Heart right ventricle (tissue), 16 donors: Measurements from ENCODE around the gene PTGS1. TPM values are rescaled to one million over a fixed set of nuclear protein-coding genes. Genes with fewer than 3 reads are reported as not detected.

Experiments used
- ATAC-seq, 8 donors: fragments of 200-7000 bp; cut with Tn5 transposase; one replicate each; pipeline ENCODE4 v1.9.1; 2020; ENCODE audit warnings: mild to moderate bottlenecking in 8 of 8, moderate library complexity in 8 of 8, moderate number of reproducible peaks in 1 of 8
- DNase-seq, 2 donors: peaks; one replicate each; pipeline ENCODE4 v3.0.0-alpha.2; 2020
- H3K27ac ChIP-seq, 10 donors: fragments of 200-600 bp; sonication (generic) in 2 of 10; one replicate each; pipeline versions ENCODE4 v1.5.0 to v1.8.0; 2020 to 2022; ENCODE audit warnings: mild to moderate bottlenecking in 3 of 10
- H3K27me3 ChIP-seq, 7 donors: fragments of 200-600 bp; one replicate each; pipeline ENCODE4 v1.8.0; 2021 to 2022; ENCODE audit warnings: mild to moderate bottlenecking in 2 of 7
- H3K36me3 ChIP-seq, 9 donors: fragments of 200-600 bp; sonication (generic) in 1 of 9; one replicate each; pipeline versions ENCODE4 v1.5.0 to v1.8.0; 2020 to 2022; ENCODE audit warnings: mild to moderate bottlenecking in 2 of 9
- H3K4me1 ChIP-seq, 9 donors: fragments of 200-600 bp; sonication (generic) in 1 of 9; one replicate each; pipeline versions ENCODE4 v1.5.0 to v1.8.0; 2020 to 2022; ENCODE audit warnings: mild to moderate bottlenecking in 4 of 9
- H3K4me3 ChIP-seq, 10 donors: fragments of 200-600 bp; sonication (generic) in 2 of 10; one replicate each; pipeline versions ENCODE4 v1.5.0 to v1.8.0; 2020 to 2022; ENCODE audit warnings: mild to moderate bottlenecking in 7 of 10, moderate library complexity in 2 of 10
- H3K9me3 ChIP-seq, 11 donors: fragments of 200-600 bp in 10 of 11; sonication (generic) in 2 of 11; one replicate each; pipeline versions ENCODE4 v1.5.0 to v1.8.0; 2013 to 2022; ENCODE audit warnings: mild to moderate bottlenecking in 2 of 11, control low read depth in 1 of 11, moderate library complexity in 1 of 11
- WGBS, 2 donors: extraction: QIAGEN DNeasy Blood & Tissue Kit; methylation state at CpG; one replicate each; pipeline ENCODE4 v1.1.7; 2013; ENCODE audit warnings: inconsistent platforms in 1 of 2; 5-methylcytosine and 5-hydroxymethylcytosine counted together
- intact Hi-C, 10 donors: fragments of 100-400 bp; cut with DNase I; formaldehyde crosslinking; loops; one replicate each; pipeline versions ENCODE4 v1.11.1 to v1.14.2; 2022
- polyA plus RNA-seq, 2 donors: library from polyadenylated mRNA; stranded (reverse); fragments of 200-250 nt; gene quantifications; one replicate each; pipeline ENCODE4 v1.2.3, GENCODE V29; 2013
- total RNA-seq, 10 donors: library from RNA; stranded (reverse); fragmentation: NEBNext Ultra II Directional in 3 of 10; extraction: Animal tissue kit (Norgen Biotek cat#: 25700) in 3 of 10; gene quantifications; one replicate each; pipeline versions ENCODE4 v1.2.1 to v1.2.4, GENCODE V29; 2021 to 2023
- TF ChIP-seq, protein P1 (sequence below), 9 donors: fragments of 200-600 bp; sonication (generic) in 2 of 9; IDR thresholded peaks; one replicate each; pipeline versions ENCODE4 v1.5.0 to v1.8.0; 2021 to 2022; ENCODE audit warnings: antibody characterized with exemption in 9 of 9, mild to moderate bottlenecking in 5 of 9, moderate library complexity in 1 of 9
- donor health status: Arrhythmogenic right ventricular cardiomyopathy.
- donor health status: ischemic (EF 13 %, LVEDD 7.1; RV severe dilation, severe dysfunction).
- donor health status: healthy with polysubstance abuse.
- donor health status: DM: no; HTN: yes; CAD: no.
- donor health status: DM: no; HTN: no; CAD: no.
- donor health status: ischemic (EF 25% LVEDD 6.9; RV normal size, moderate dysfunction).
- donor health status: ischemic (EF 25% LVEDD 5.7; RV mildly dilated, moderate dysfunction).
- donor health status: healthy.
- donor health status: DM: yes; HTN: yes; CAD: no.
- donor health status: Ischemic cardiomyopathy.
- donor health status: ischemic (EF 35%, LVEDD 5.7; RV mildly dilated, moderate dysfunction).
- donor health status: nonischemic (EF 11% LVEDD 7.7; RV severe dilation, severe dysfunction).
- donor health status: DM: yes; HTN: yes; CAD: no.
- donor health status: PGD.
- donor health status: ischemic (EF 29% LVEDD 5.4; RV normal size, mild dysfunction).
- donor health status: nonischemic (EF 23%, LVEDD 6.1; RV moderate dilation, normal function).

The PTGS1 gene
- total and polyA plus RNA-seq, 12 donors = 0.95 to 15.6 (median 3.2) TPM

GRCh38 chr9:122380293-122380692 is 9.5 kb downstream of the PTGS1 start:
- peaks cover 0 to 12% (median 0%) of the 10 kb centered on the region in 11 donors for H3K9me3 ChIP-seq
- DNase-seq (no peak), ATAC-seq (no peak)
- TF ChIP-seq, protein P1, sequence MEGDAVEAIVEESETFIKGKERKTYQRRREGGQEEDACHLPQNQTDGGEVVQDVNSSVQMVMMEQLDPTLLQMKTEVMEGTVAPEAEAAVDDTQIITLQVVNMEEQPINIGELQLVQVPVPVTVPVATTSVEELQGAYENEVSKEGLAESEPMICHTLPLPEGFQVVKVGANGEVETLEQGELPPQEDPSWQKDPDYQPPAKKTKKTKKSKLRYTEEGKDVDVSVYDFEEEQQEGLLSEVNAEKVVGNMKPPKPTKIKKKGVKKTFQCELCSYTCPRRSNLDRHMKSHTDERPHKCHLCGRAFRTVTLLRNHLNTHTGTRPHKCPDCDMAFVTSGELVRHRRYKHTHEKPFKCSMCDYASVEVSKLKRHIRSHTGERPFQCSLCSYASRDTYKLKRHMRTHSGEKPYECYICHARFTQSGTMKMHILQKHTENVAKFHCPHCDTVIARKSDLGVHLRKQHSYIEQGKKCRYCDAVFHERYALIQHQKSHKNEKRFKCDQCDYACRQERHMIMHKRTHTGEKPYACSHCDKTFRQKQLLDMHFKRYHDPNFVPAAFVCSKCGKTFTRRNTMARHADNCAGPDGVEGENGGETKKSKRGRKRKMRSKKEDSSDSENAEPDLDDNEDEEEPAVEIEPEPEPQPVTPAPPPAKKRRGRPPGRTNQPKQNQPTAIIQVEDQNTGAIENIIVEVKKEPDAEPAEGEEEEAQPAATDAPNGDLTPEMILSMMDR (IDR thresholded peaks at IDR 0.05) = no peak
- H3K27me3 ChIP-seq = no peaks in the 10 kb centered on the region
- 95% methylated on average over 4 of the region's 4 CpGs for WGBS, 2 donors
- intact Hi-C loops = no loop called here
- no peak overlapping the region for H3K27ac ChIP-seq
- peaks cover 6 to 37% (median 16%) of the 10 kb centered on the region in 9 donors for H3K4me1 ChIP-seq
- no peak overlapping the region for H3K4me3 ChIP-seq
- H3K36me3 ChIP-seq = peaks cover 0 to 47% (median 0%) of the 10 kb centered on the region in 9 donors

DNA sequence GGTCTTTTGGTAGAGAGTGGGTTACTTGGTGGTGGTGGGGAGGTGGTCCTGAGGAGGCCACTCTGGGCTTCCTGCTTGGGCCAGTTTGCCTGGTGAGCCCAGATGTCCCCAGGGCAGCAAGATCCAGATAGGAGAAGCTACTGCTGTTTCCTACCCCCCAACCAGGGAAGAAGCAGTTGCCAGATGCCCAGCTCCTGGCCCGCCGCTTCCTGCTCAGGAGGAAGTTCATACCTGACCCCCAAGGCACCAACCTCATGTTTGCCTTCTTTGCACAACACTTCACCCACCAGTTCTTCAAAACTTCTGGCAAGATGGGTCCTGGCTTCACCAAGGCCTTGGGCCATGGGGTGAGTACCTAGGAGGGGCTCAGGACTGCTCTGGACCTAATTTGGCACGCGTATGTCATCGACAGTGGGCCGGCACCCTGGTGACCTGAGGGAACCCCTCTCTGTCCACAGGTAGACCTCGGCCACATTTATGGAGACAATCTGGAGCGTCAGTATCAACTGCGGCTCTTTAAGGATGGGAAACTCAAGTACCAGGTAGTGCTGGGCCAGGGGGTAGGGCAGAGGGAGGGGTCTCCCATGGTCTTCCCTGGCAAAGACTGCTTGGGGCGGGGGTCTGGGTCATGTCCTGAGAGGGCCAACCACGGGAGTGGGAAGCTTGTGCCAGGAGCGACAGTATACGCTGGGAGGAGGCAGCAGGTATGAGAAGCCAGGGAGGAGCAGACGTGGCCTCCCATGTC is 10.6 kb downstream of the PTGS1 start:
- H3K4me1 ChIP-seq = peaks cover 0 to 28% (median 7%) of the 10 kb centered on the region in 9 donors
- DNase-seq (no peak), ATAC-seq (no peak)
- intact Hi-C loops = no loop called here
- no peak overlapping the region for H3K27ac ChIP-seq
- peaks cover 0 to 12% (median 0%) of the 10 kb centered on the region in 11 donors for H3K9me3 ChIP-seq
- H3K4me3 ChIP-seq = no peak overlapping the region
- WGBS, 2 donors = 92% methylated on average over 14 of the region's 14 CpGs
- no peaks in the 10 kb centered on the region for H3K27me3 ChIP-seq
- TF ChIP-seq, protein P1 (IDR thresholded peaks at IDR 0.05) = no peak
- peaks cover 0 to 55% (median 0%) of the 10 kb centered on the region in 9 donors for H3K36me3 ChIP-seq

GRCh38 chr9:122382901-122383850 is 12.4 kb downstream of the PTGS1 start:
- ATAC-seq = peak in 5 of 8 donors; percentile 27 to 76 (median 53)
- Histone ChIP-seq H3K4me1 (peaks cover 0 to 14% (median 0%) of the 10 kb centered on the region in 9 donors), H3K9me3 (peaks cover 0 to 12% (median 0%) of the 10 kb centered on the region in 11 donors), H3K36me3 (peaks cover 0 to 70% (median 0%) of the 10 kb centered on the region in 9 donors), H3K27ac (no peak overlapping the region), H3K4me3 (no peak overlapping the region), H3K27me3 (no peaks in the 10 kb centered on the region)
- TF ChIP-seq, protein P1 (IDR thresholded peaks at IDR 0.05) = no peak
- DNase-seq = no peak
- WGBS, 2 donors = 71 to 75% methylated on average over 16 of the region's 16 CpGs
- intact Hi-C loops = no loop called here

DNA sequence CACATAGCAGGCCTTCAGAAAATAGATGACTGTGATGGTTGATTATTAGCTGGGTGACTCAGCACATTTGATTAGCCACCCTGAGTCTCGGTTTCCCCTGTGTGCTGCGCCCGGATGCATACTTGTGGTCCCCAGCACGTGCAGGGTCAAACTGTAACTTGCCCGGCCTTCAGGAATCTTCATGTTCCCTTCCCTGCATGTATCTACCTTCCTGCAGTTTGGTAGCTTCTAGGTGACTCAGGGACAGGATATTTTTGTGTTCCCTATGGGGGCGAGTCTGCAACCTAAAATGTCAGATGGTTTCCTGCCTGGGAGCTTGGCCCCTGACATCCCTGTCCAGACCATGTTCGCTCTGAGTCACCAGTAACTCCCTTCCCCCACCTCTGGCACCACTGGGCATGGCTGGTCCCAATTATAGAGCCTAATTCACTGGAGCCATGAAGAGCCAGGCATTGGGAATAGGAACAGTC is 13.2 kb downstream of the PTGS1 start:
- intact Hi-C loops = no loop called here
- Histone ChIP-seq H3K9me3 (peaks cover 0 to 10% (median 0%) of the 10 kb centered on the region in 11 donors), H3K4me1 (peaks cover 0 to 14% (median 0%) of the 10 kb centered on the region in 9 donors), H3K4me3 (no peak overlapping the region), H3K27ac (no peak overlapping the region), H3K27me3 (no peaks in the 10 kb centered on the region), H3K36me3 (peaks cover 0 to 67% (median 0%) of the 10 kb centered on the region in 9 donors)
- DNase-seq = no peak
- ATAC-seq = peak in 6 of 8 donors; percentile 14 to 78 (median 57)
- 78 to 88% methylated on average over 7 of the region's 7 CpGs for WGBS, 2 donors
- TF ChIP-seq, protein P1 (IDR thresholded peaks at IDR 0.05) = no peak
